HG03378 (cell line): ENCODE results near the gene GPR61.

Experiments
- ATAC-seq: cut with Tn5 transposase; IDR thresholded peaks from one replicate; pipeline ENCODE4 v1.9.1; 2021; ENCODE audit warnings: mild to moderate bottlenecking, moderate library complexity; ENCODE audit not compliant: unreplicated experiment

The GPR61 gene

DNA sequence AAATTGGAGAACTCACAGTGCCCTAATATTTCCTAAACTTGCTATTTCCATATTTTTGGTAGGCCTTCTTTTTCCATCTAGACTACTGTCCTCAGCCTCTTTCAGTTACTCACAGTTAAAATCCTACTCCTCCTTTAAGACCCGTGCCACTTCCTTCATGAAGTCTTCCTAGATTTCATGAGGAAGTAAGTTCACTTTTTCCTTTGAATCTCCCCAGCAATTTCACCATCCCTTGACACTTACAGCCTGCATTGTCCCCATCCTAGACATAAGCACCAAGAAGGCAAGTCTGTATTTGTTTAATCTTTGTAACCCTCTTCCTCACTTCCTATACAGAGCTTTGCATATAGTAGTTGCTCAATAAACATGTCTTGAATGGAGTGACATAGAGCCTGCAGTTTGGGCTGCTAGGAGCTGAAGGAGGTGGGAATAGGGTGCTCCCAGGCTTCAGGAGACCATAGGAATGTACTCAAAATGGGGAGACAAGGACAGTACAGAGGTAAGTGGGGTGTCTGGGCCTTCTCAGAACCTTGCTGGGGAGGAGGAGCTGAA, 5.3 kb upstream of the GPR61 start:
- no peak for ATAC-seq

DNA sequence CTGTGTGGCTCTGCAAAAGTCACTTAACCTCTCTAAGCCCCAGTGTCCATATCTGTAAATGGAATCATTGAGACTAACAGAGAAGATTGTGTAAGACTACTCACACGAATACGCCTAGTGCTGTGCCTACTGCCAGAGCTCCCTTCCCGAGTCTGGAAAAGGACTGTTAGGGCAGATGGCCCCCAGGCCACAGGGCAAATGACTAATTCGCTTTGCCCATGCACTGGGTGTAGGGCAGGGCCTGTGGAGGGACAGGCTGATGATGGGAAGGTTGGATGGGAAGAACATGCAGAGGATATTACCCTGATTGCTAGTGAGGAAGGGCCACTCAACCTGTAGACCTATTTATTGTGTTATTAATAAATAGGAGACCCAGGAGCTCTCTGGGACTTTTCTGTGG, 4.2 kb upstream of the GPR61 start:
- no peak for ATAC-seq

DNA sequence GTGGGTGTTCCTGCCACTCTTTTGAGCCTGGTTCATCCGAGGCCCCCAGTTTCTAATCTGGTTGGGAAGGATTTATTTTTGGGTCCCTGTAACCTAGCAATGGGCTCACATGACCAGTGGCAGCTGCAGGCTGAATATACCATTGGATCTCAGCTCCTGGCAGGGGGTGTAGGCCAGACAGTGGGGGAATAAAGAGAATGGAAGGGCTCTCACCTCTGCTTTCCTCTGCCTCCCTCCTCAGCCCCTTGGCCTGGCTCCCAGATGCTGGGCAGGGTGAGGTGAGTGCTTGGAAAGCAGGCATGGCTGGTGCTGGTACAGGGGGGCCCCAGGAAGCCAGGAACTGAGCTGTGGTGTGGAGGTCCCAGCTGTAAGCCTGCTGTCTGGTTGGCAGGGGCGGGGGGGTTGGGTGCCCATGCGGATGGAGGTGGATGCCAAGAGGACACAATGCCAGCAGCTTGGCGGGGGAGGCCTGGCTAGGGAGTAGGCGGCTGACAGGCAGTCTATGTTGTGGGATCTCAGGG, 3.6 kb upstream of the GPR61 start:
- ATAC-seq = no peak

DNA sequence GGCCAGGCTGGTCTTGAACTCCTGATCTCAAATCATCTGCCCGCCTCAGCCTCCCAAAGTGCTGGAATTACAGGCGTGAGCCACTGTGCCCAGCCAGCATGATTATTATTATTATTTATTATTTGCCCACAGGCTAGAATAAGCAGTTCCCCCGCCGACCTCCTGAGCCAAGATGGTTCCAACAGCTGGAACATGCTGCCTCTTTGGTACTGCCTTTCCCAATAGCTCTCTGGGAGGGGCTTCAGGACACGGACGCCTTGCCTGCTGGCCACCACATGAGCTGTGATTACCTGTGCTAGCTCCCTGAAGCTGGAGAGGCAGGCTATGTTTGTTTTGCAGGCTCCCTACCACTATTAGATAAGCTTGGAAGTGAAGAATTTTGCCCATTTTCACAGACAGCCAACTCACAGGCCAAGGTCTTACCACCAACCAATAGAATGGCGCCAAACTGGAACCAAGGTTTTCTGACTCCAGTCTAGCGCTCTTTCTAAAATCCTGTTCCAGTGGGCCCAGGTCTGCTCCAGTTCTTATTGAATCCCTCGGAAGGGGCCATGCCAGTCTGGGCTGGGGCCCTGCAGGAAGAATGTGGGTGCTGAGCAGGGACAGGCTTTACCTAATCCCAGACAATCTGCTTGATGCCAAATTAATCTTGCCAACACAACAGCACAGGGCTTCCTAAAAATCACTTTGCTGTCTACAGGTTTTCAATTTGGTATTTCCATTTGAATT, 2.1 kb upstream of the GPR61 start:
- ATAC-seq = no peak

DNA sequence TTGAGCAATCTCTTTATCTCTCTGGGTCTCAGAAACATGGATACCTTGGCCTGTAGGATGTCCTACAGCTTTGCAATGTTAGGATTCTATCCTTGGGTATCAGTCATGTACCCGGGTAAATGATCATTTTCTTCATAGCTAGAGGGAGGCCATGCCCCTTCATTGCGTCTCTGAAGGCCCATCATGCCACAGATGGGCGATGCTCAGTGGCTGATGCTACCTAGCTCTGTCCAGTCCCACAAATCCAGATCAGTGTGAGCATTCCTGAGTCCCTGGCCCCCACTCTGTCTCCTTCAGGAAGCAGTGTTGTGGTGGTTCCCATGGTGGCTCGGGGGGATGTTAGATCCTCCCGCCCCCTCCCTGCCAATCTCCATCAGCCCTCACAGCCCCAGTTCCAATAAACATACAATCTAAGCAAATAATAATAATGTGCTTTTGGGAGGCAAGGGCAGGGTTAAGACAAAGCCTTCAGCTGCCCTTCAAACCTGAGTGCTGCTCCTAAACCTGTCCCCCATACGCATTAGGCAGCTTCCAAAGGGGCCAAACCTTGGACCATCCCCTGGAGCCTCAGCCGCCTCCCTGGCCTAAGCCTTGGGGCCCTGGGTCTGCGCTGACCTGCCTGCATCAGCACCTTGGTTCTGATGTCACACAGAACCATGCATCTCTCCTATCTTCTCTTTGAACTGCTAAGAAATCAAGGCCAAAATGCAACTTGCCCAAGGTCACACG, 681 bp upstream of the GPR61 start:
- ATAC-seq = no peak

DNA sequence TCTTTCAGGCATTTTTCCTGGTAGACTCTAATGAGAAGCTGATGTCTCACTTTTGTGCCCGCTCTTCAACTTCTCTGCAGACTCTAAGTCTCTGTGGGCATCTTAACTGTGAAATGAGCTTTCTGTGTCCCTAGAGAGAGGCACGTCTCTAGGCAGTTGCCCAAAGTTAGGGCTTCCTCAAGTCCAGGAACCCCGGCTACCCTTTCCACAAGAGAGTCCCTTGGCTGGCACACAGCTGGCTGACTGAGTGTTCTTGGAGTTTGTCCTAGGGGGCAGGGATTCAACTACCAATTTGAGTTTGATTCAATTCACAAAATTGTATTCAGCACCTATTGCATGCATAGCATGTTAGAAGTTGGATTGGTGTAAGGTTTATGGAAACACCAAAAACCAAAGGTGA, 1.4 kb downstream of the GPR61 start:
- ATAC-seq = no peak

DNA sequence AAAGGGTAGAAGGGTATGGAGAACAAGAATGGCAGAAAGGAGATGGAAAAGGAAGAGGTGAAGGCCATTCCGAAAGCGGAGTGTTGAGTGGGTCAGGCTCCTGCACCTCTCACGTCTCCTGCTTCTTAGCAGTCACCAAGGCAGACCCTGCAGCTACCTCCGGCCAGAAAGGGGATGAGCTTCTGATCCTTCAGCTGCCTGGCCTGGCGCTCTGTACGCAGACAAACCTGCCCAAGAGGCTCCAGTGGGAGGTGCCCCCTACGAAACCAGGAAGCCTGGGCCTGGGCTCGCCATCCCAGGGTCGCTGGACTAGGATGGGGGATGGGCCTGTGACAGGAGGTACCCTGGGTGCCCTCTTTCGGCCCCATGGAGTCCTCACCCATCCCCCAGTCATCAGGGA, 3.0 kb downstream of the GPR61 start:
- no peak for ATAC-seq

DNA sequence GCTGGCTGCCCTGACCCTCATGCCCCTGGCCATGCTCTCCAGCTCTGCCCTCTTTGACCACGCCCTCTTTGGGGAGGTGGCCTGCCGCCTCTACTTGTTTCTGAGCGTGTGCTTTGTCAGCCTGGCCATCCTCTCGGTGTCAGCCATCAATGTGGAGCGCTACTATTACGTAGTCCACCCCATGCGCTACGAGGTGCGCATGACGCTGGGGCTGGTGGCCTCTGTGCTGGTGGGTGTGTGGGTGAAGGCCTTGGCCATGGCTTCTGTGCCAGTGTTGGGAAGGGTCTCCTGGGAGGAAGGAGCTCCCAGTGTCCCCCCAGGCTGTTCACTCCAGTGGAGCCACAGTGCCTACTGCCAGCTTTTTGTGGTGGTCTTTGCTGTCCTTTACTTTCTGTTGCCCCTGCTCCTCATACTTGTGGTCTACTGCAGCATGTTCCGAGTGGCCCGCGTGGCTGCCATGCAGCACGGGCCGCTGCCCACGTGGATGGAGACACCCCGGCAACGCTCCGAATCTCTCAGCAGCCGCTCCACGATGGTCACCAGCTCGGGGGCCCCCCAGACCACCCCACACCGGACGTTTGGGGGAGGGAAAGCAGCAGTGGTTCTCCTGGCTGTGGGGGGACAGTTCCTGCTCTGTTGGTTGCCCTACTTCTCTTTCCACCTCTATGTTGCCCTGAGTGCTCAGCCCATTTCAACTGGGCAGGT, 3.8 kb downstream of the GPR61 start:
- ATAC-seq = no peak

DNA sequence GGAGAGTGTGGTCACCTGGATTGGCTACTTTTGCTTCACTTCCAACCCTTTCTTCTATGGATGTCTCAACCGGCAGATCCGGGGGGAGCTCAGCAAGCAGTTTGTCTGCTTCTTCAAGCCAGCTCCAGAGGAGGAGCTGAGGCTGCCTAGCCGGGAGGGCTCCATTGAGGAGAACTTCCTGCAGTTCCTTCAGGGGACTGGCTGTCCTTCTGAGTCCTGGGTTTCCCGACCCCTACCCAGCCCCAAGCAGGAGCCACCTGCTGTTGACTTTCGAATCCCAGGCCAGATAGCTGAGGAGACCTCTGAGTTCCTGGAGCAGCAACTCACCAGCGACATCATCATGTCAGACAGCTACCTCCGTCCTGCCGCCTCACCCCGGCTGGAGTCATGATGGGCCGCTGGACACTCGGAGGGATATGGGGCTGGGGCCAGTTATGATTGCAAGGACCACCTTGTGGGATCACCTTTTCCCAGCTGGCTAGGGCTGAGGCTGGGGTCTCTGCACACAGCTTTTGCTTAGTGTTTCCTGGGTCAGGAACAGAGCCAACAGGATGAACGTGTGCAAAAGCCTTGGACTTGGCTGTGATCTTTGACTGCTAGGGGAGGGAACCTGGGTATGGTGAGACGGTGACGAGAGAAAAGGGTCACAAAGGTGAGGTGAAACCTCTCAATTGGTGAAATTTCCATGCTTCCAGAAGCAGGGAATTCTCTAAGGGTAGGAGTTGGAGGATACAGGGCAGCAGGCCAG, 4.5 kb downstream of the GPR61 start:
- no peak for ATAC-seq

DNA sequence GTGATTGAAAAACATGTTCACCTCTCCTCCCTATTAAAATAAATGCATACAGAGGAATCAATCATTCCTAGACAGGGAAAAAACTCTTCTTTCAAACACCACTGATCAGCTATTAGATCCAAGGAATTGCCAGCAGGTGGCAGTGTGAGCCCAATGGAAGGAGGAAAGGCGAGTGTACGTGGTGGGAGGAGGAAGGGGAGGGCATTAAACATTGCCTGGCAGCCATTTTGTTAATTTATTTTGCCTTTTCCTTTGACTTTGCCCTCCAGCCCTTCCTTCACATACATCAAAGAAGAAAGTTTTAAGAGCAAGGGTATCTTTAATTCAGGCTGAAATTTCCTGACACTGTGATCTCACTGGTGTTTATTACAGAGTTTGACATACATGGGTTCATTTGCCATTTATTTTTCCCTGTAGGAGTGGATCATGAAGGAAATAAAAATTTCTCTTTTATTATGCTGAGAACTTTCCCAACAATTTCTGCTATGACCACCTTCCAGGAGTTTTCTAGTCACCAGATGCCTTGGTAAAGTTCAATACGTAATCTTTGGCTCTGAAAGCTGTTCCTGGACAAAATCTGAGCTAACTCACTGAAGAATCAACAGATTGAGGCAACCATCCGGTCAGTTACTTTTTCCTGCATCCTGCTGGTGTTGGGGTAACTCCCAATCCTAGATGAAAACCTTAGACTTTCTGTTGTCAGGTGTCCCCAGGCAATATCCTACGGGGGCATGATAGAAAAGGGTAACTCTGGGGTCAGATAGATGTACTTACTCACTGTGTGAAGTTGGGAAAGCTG, 6.8 kb downstream of the GPR61 start:
- peak; percentile 44 for ATAC-seq

DNA sequence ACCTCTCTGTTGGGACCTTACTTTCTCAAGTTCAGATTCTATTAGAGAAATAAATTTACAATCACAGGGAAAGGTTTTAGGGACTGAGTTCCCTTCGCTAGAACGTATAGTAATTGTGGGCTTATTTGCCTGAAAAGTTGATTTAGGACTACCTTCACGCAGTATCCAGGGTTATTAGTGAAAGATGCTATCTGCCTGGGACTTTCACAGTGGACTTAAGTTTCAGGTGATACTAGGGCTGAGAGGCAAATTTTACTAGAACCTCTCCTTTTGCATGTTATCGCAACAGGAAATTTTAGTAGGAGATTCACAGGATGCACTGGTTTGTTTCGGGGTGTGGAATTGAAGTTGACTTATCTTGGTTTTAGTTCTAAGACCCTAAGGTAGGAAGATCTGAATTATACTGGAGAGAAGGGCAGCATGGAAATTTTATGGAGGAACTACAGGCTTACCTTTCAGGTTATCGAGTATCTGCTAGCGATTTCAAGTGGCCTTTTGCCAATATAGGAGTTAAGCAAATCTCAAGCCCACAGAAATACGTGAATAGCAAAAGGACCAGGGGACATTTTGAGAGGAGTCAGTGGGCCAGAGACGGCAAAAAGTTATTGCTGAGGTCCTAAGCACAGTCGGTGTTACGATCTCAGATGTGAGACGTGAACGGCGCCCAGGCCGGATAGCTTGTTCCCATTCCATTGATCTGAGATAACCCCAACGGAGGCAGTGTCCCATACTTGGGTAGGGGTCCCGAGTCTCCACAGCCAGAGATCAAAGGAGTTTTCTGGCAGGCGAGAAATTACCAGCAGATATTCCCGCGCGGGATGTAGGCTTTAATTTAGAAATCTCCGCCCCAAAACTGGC, 8.0 kb downstream of the GPR61 start:
- ATAC-seq = no peak

DNA sequence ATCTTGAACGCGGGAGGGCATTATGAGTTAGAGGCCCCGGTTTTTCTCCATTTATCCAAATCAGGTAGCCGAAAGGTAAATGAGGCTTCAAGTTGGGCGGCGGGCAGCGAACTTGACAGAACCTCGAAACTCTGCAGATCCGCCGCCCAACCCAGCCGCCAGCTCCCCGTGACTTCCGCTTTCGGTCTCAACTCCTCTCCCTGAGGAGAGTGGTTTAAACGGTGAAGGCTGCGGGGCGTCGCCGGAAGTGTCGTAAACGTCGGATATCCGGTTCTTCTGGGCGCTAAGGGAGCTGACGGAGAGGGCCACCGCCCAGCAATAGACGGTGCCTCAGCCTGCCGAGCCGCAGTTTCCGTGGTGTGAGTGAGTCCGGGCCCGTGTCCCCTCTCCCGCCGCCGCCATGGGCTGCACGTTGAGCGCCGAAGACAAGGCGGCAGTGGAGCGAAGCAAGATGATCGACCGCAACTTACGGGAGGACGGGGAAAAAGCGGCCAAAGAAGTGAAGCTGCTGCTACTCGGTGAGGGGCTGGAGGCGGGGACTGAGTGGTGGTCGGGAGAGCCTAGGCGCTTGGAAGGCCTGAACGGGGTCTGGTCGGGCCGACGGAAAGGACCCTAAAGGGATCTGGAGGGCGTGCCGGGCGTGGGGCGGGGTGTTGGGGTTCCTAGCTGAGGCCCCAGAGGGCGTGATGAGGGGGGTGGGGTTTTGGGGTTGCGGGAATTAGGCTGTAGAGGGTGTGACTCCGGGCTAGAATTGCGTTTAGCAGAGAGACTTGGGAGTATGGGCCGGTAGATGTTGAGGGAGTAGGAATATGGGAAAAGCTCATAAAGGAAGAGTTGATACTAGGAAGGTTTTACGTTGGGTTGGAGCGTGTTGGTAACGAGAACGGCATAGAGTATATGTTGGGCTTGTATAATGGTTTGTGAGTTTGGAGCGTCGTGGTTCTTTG, 8.9 kb downstream of the GPR61 start, which contains the start of gene GNAI3:
GNAI3 (plus strand) TSS at position 295 of the 947 bp plus-strand sequence; CDS start at position 401, 106 bp downstream.
- peak; percentile 85 for ATAC-seq

DNA sequence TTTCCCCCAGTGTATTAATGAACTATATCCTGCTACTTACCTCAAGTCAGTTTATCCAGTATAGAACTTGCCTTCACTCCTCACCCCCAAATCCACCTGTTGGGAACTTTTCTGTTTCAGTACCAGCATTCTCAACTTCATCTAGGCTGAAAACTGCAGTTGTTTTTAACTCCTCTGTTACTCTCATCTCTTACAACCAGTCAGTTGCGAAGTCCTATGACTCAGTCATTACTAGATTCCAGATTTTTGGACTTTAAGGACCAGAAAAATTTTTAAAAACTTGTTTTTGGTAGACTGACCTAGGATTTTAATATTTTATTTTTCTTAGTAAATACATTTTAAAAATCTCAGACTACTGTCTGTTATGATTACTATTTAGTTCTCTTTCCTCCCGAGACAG, 16.9 kb downstream of the GPR61 start:
- no peak for ATAC-seq

DNA sequence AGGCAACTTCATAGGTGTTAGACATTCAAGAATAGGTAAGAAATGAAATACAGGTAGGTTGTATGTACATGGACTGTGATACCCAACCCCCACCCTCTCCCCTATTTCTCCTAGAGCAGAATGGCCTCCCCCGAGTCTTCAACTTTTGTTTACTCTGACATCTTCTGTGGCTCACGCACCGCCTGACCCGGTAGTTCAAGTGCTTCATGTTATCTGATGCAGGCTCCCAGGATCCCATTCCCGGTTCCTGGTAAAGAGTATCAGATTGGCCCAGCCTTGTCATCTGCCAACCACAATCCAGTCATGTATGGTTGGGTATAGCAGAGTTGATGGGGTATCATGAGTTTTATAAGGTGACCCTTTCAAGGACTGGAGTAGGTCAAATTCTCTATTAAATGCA, 17.8 kb downstream of the GPR61 start:
- no peak for ATAC-seq

DNA sequence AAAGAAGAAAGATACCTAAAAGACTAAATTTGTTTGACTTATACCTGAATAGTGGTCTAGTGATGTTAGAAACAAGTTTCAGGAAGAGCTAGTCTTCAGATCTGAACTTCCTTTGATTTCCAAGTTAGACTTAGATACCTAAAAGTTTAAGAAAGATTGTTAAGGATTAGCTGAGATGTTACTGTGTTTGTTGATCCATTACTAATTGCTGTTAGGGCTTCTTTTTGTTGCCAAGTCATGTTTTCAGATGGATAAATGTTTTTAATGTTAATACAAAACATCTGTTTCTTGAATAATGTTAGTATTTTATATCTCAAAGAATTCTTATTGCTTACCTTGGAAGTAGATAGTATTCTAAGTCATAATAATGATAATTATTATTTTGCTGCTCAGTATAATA, 20.3 kb downstream of the GPR61 start:
- no peak for ATAC-seq

DNA sequence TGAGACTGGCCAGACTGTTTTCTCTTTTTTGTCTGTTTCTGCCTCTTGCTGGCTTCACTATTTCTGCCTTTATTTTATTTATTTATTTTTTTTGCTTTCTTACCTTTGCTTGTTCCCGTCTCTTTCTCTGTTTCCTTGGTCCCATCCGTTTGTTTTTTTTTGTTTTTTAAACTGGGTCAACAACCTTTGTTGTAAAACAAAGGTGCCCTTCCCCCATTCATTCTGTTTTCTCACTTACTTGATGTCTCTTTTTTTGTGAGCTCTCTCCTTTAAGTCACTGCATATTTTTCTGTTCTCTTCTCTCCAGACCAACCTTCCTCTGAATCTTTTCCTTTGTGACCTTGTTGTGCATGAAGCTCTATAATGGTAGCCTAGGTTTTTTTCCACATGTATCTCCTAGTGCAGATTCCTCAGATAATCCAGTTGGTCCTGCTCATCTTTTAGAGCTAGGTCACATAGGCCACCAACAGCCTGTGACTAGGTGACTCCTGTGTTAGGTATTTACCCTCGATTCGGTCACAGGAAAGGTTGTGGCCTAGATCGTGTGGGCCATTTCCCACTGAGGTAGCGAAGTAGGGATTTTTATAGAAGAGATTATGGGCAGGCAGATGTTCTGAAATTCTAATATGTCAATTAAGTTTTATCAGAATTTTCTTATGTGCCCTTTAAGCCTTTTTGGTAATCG, 24.7 kb downstream of the GPR61 start:
- no peak for ATAC-seq

DNA sequence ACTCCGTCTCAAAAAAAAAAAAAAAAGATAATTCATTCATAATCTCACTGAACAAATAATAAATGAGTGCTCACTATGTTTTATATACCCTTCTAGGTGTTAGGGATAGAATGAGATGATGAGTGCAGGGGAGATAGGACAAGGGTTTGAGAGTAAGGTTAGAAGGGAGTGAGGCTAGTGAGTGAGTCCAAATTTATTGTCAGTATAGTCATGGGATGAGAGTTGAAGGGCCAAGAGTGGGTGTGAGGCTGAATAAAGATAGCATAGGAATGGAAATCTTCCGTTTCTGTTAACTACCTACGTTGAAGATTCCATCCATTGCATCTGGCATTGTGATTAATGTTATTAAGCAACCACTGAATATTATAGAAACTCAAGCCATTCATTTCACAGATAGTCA, 25.6 kb downstream of the GPR61 start:
- ATAC-seq = no peak
